Tibial nerve (tissue), 4 donors: ENCODE results near the gene JKAMP.

Experiments
- CTCF ChIP-seq, 5 experiments: fragments of 200-600 bp in 3 of 5; fragments of 450-650 bp in 2 of 5; sonication (generic) in 3 of 5; IDR thresholded peaks; one replicate each; pipeline ENCODE4 v1.5.1; 2016 to 2019; ENCODE audit warnings: antibody characterized with exemption in 5 of 5, mild to moderate bottlenecking in 3 of 5, moderate library complexity in 2 of 5
- EP300 ChIP-seq, 2 donors: sonication (generic); formaldehyde crosslinking; IDR thresholded peaks; one replicate each; pipeline ENCODE4 v1.6.1; 2017; ENCODE audit warnings: antibody characterized with exemption in 2 of 2, mild to moderate bottlenecking in 1 of 2
- POLR2A ChIP-seq, 2 donors: fragments of 450-650 bp; IDR thresholded peaks; one replicate each; pipeline ENCODE4 v1.6.1; 2017; ENCODE audit warnings: antibody characterized with exemption in 2 of 2, mild to moderate bottlenecking in 2 of 2, moderate library complexity in 2 of 2

DNA sequence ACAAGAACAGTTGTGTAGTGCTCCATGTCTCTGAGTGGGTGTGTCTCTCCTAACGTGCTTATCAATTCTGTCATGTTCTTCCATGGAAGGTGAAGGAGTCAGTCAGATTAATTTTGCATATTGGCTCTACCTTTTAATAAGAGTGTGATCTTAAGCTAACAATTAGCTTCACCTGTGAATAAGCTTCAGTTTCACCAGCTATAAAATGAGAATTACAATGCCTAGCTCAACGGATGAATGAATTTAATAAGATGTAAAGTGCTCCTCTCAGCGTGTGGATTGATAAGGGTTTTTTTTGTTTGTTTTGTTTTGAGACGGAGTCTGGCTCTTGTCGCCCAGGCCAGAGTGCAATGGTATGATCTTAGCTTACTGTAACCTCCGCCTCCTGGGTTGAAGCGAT lies 59.6 kb downstream of the JKAMP start:
- no peak for TF ChIP-seq CTCF (IDR thresholded peaks at IDR 0.05)
- TF ChIP-seq POLR2A (IDR thresholded peaks at IDR 0.05): no peak
- no peak for TF ChIP-seq EP300 (IDR thresholded peaks at IDR 0.05)
